Left renal cortex interstitium (tissue), 4 donors: ENCODE data around the gene SLC17A9. TPM values are rescaled to one million over a fixed set of nuclear protein-coding genes. Genes with fewer than 3 reads are reported as not detected.
"Not testable (repeated sequence)": the region's sequence is repeated elsewhere in the genome, so short reads cannot be mapped to it uniquely, and the experiment has no call there.

Source experiments
- DNase-seq, 4 donors: peaks; one replicate each; pipeline ENCODE4 v3.0.0-alpha.2; 2013; ENCODE audit warnings: low read depth in 4 of 4, low spot score in 2 of 4, missing footprints in 1 of 4
- polyA plus RNA-seq, 4 donors: library from polyadenylated mRNA; unstranded; fragments of 120-200 nt; gene quantifications; one replicate each; pipeline ENCODE4 v1.2.1, GENCODE V29; 2013; ENCODE audit not compliant: insufficient read length in 4 of 4

SLC17A9 gene
- polyA plus RNA-seq, 4 donors, result 1.4 to 2.7 (median 1.9) TPM

- DNase-seq, result peak in 3 of 4 donors; percentile 39 to 67 (median 56)
These were observed 1.6 kb downstream of the SLC17A9 start for GRCh38 chr20:62953839-62954703.

GRCh38 chr20:62955519-62956386, 3.2 kb downstream of the SLC17A9 start:
- no peak for DNase-seq

GRCh38 chr20:62956387-62957135, 4.1 kb downstream of the SLC17A9 start:
- DNase-seq, result no peak

- no peak for DNase-seq
These were observed 4.9 kb downstream of the SLC17A9 start for GRCh38 chr20:62957136-62958117.

GRCh38 chr20:62958388-62959100, 6.0 kb downstream of the SLC17A9 start:
- DNase-seq, result no peak

GRCh38 chr20:62959101-62959971, 6.8 kb downstream of the SLC17A9 start:
- DNase-seq, result no peak

GRCh38 chr20:62959998-62960436, 7.5 kb downstream of the SLC17A9 start:
- DNase-seq, result no peak

GRCh38 chr20:62960446-62961309, 8.2 kb downstream of the SLC17A9 start:
- not testable (repeated sequence) for DNase-seq

GRCh38 chr20:62961310-62961783, 8.8 kb downstream of the SLC17A9 start:
- no peak for DNase-seq

- no peak for DNase-seq
These were observed 9.3 kb downstream of the SLC17A9 start for GRCh38 chr20:62961799-62962198.

GRCh38 chr20:62962221-62962879, 9.8 kb downstream of the SLC17A9 start:
- no peak for DNase-seq

GRCh38 chr20:62962891-62963613, 10.5 kb downstream of the SLC17A9 start:
- DNase-seq, result no peak

- no peak for DNase-seq
These were observed 11.3 kb downstream of the SLC17A9 start for GRCh38 chr20:62963614-62964397.

- no peak for DNase-seq
These were observed 12.2 kb downstream of the SLC17A9 start for GRCh38 chr20:62964700-62965099.

- no peak for DNase-seq
These were observed 12.9 kb downstream of the SLC17A9 start for GRCh38 chr20:62965363-62965771.
